GM12878 (cell line): ENCODE data around the gene LDLRAD4. TPM values are rescaled to one million over a fixed set of nuclear protein-coding genes. Genes with fewer than 3 reads are reported as not detected.
A peak's percentile ranks its signal among the peaks of the same experiment; 100 is the strongest.

Source experiments
- ATAC-seq: fragments of 200-7000 bp; cut with Tn5 transposase; 3 replicates; pipeline ENCODE4 v1.9.1; 2020; ENCODE audit warnings: mild to moderate bottlenecking, moderate library complexity
- BruUV-seq: library from RNA; stranded (reverse); fragments of 400-500 nt; replicated peaks from 2 replicates; lab custom pipeline; 2021; lab: Mats Ljungman, UMichigan
- CTCF ChIA-PET: fragments of 300-600 bp; sonication (Branson Sonifier 250); formaldehyde crosslinking; extraction: SDS; loops from one replicate; lab custom pipeline; 2021; ENCODE audit warnings: inconsistent platforms; lab: Yijun Ruan, JAX
- POLR2A ChIA-PET: fragments of 350-600 bp; formaldehyde crosslinking; extraction: SDS; loops from one replicate; lab custom pipeline; 2021; ENCODE audit warnings: inconsistent platforms; lab: Charles Lee
- RAD21 ChIA-PET: fragments of 300-600 bp; sonication (Branson Sonifier 250); formaldehyde crosslinking; loops from one replicate; lab custom pipeline; 2023; ENCODE audit warnings: antibody characterized with exemption; ENCODE audit not compliant: unreplicated experiment; lab: Charles Lee
- SMC1A ChIA-PET: fragments of 300-600 bp; sonication (Branson Sonifier 250); formaldehyde crosslinking; loops from one replicate; lab custom pipeline; 2023; ENCODE audit not compliant: unreplicated experiment, uncharacterized antibody; lab: Charles Lee
- DNase-seq: peaks from one replicate; pipeline ENCODE4 v3.0.0-alpha.2; 2011; ENCODE audit warnings: low read depth, low spot score
- FAIRE-seq: peaks from 3 replicates; lab custom pipeline; 2011; peaks lifted over from hg19 to GRCh38; lab: Jason Lieb, UNC
- H2AFZ ChIP-seq: 2 replicates; pipeline ENCODE4 v1.6.0; 2011; ENCODE audit warnings: low read depth, low read length, control low read depth; ENCODE audit not compliant: control insufficient read depth
- H3K27ac ChIP-seq: 2 replicates; pipeline ENCODE4 v1.5.1; 2011; ENCODE audit warnings: control low read depth; ENCODE audit not compliant: control insufficient read depth, insufficient read depth
- H3K27me3 ChIP-seq, 2 experiments: replicated peaks in 1 of 2; 2 replicates each; pipeline versions ENCODE4 v1.6.0 to v1.6.1; 2011; ENCODE audit warnings: low read length in 1 of 2; ENCODE audit not compliant: control insufficient read depth in 2 of 2, insufficient read depth in 2 of 2
- H3K36me3 ChIP-seq, 2 experiments: 2 replicates each; pipeline ENCODE4 v1.5.1; 2011; ENCODE audit warnings: low read length in 1 of 2; ENCODE audit not compliant: control insufficient read depth in 2 of 2, insufficient read depth in 2 of 2
- H3K4me1 ChIP-seq: 2 replicates; pipeline ENCODE4 v1.6.1; 2011; ENCODE audit warnings: mild to moderate bottlenecking, low read length, moderate library complexity, mixed read lengths; ENCODE audit not compliant: control insufficient read depth, insufficient read depth
- H3K4me2 ChIP-seq: 2 replicates; pipeline ENCODE4 v1.6.0; 2011; ENCODE audit warnings: control low read depth; ENCODE audit not compliant: control insufficient read depth, insufficient read depth
- H3K4me3 ChIP-seq: fragments of 200-600 bp; sonication (generic); 2 replicates; pipeline ENCODE4 v1.5.1; 2016
- H3K79me2 ChIP-seq: 2 replicates; pipeline ENCODE4 v1.6.0; 2011; ENCODE audit warnings: low read length; ENCODE audit not compliant: control insufficient read depth, insufficient read depth
- H3K9ac ChIP-seq: 2 replicates; pipeline ENCODE4 v1.8.0; 2011; ENCODE audit warnings: low read length, control low read depth, mixed read lengths; ENCODE audit not compliant: control insufficient read depth, insufficient read depth
- H3K9me3 ChIP-seq: replicated peaks from 3 replicates; pipeline ENCODE4 v1.5.1; 2011; ENCODE audit warnings: mild to moderate bottlenecking, low read length; ENCODE audit not compliant: control insufficient read depth, insufficient read depth
- H4K20me1 ChIP-seq: 2 replicates; pipeline ENCODE4 v1.6.0; 2011; ENCODE audit not compliant: control insufficient read depth, insufficient read depth
- CUX1 ChIP-seq: IDR thresholded peaks from 2 replicates; pipeline ENCODE4 v1.6.1; 2012; ENCODE audit warnings: improper control_type of control experiment, low read depth, low read length; ENCODE audit not compliant: insufficient replicate concordance
- EZH2 ChIP-seq: IDR thresholded peaks from 2 replicates; pipeline ENCODE4 v1.6.1; 2012; ENCODE audit warnings: low read depth, mild to moderate bottlenecking, control low read depth, inconsistent platforms, low read length, borderline replicate concordance; ENCODE audit not compliant: control insufficient read depth
- HDAC6 ChIP-seq: fragments of 200-600 bp; sonication (generic); IDR thresholded peaks from one replicate; pipeline ENCODE4 v1.8.0; 2017; ENCODE audit warnings: antibody characterized with exemption; ENCODE audit not compliant: unreplicated experiment
- IRF4 ChIP-seq: IDR thresholded peaks from 2 replicates; pipeline ENCODE4 v1.6.1; 2011; ENCODE audit warnings: low read depth, low read length
- NFIC ChIP-seq: IDR thresholded peaks from 2 replicates; pipeline ENCODE4 v1.6.1; 2012; ENCODE audit warnings: low read depth, mild to moderate bottlenecking, inconsistent platforms, low read length, moderate library complexity
- NFYB ChIP-seq: IDR thresholded peaks from 2 replicates; pipeline ENCODE4 v1.6.1; 2011; ENCODE audit warnings: low read depth, mild to moderate bottlenecking, low read length, improper control_type of control experiment, moderate library complexity; ENCODE audit not compliant: insufficient read depth
- POLR2A ChIP-seq: IDR thresholded peaks from 2 replicates; pipeline ENCODE4 v1.6.1; 2011; ENCODE audit warnings: low read depth, mild to moderate bottlenecking, low read length
- RBBP5 ChIP-seq: fragments of 200-600 bp; sonication (generic); conservative IDR thresholded peaks from 2 replicates; pipeline ENCODE4 v1.6.1; 2016
- RELB ChIP-seq: fragments of 450-650 bp; IDR thresholded peaks from 2 replicates; pipeline ENCODE4 v1.6.1; 2017; ENCODE audit warnings: low read depth, mild to moderate bottlenecking, moderate library complexity
- SMAD1 ChIP-seq: fragments of 450-650 bp; IDR thresholded peaks from 2 replicates; pipeline ENCODE4 v1.6.1; 2018; ENCODE audit warnings: mild to moderate bottlenecking, low read depth; ENCODE audit not compliant: partially characterized antibody
- WRNIP1 ChIP-seq: IDR thresholded peaks from 2 replicates; pipeline ENCODE4 v1.6.1; 2011; ENCODE audit warnings: low read depth, low read length, improper control_type of control experiment, borderline replicate concordance
- ZNF687 ChIP-seq: fragments of 450-650 bp; IDR thresholded peaks from 2 replicates; pipeline ENCODE4 v1.6.1; 2017; ENCODE audit warnings: mild to moderate bottlenecking, moderate library complexity
- WGBS: methylation state at CpG from one replicate; pipeline ENCODE4 v1.1.6; 2016; ENCODE audit warnings: low lambda C conversion rate; ENCODE audit not compliant: insufficient replicate concordance, insufficient coverage; ENCODE audit errors: missing lambda C conversion rate; 5-methylcytosine and 5-hydroxymethylcytosine counted together
- in situ Hi-C: fragments of 300-500 bp; cut with MboI; formaldehyde crosslinking; loops from 9 replicates; pipeline ENCODE4 v1.14.3; 2018; ENCODE audit warnings: mixed read lengths
- intact Hi-C: fragments of 100-400 bp; cut with micrococcal nuclease; formaldehyde crosslinking; loops from one replicate; pipeline ENCODE4 v1.14.2; 2022; ENCODE audit not compliant: unreplicated experiment
- polyA plus RNA-seq, 11 experiments: library from polyadenylated mRNA; depleted of rRNA in 4 of 11; unstranded in 6 of 11; stranded (reverse) in 5 of 11; fragments of >200 nt; fragmentation: Nextera tagmentation in 4 of 11; fragmentation: Illumina TruSeq in 1 of 11; extraction: Ambion mirVana in 4 of 11; extraction: Trizol in 1 of 11; gene quantifications; 1 replicate in 1 of 11; 2 replicates in 10 of 11; pipeline versions ENCODE4 v1.2.1 to v1.2.3, GENCODE V29; 2011 to 2016; ENCODE audit warnings: inconsistent platforms in 2 of 11, missing spikeins in 2 of 11, low read depth in 1 of 11
- total RNA-seq, 4 experiments: library from RNA; depleted of rRNA in 3 of 4; stranded (reverse); fragments of >200 nt in 3 of 4; fragmentation: Illumina TruSeq in 1 of 4; extraction: Trizol in 1 of 4; gene quantifications; 2 replicates each; pipeline versions ENCODE4 v1.2.1 to v1.2.3, GENCODE V29; 2013 to 2021
- TF ChIP-seq, protein P1 (sequence below): IDR thresholded peaks from 2 replicates; pipeline ENCODE4 v1.6.1; 2012; ENCODE audit warnings: low read depth, low read length, improper control_type of control experiment

The LDLRAD4 gene
- total and polyA plus RNA-seq, 10 of the 15 experiments (the other 5 are each of a cell fraction or from before 2014, with no cell fraction given), result 2.7 to 16.8 (median 11.2) TPM

DNA sequence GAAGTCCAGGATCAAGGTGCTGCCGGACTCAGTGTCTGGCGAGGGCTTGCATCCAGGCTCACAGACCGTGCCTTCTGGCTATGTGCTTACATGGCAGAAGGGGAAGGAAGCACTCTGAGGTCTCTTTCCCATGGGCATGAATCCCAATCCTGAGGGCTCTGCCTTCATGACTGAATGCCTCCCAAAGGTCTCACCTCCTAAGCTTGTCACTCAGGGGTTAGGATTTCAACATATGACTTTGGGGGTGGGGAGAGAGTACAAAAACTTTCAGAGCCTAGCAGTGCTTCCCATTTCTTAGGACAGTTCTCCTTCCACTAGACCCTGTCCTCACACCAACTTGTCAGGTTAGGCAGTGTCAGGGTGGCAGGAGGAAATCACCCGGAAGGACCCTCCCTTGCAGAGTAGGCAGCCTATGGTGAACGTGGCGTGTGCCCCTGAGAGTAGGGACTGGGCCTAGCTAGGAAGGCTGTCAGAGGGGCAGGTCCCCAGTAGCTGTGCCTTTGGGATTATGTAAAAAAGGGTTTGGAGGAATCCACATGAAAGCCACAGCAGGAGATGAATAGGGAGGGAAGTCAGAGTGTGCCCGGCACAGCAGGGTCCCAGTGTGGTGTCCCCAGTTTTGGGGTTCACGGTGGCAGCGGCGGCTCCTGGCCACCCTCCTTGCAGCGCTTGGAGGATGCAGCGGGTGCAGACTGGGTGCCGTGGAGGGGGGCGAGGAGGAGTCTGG lies 233.3 kb downstream of the LDLRAD4 start:
- no TSS peak for BruUV-seq
- Histone ChIP-seq H4K20me1 (no peaks in the 10 kb centered on the region), H3K9ac (no peak overlapping the region), H3K36me3 (no peaks in the 10 kb centered on the region), H3K4me1 (peaks cover 28% of the 10 kb centered on the region), H3K79me2 (no peaks in the 10 kb centered on the region), H3K4me2 (peak overlapping the region; percentile 56; the same call in 1 of the 2 replicates), H2AFZ (no peak overlapping the region), H3K9me3 (no peaks in the 10 kb centered on the region), H3K4me3 (no peak overlapping the region), H3K27ac (no peak overlapping the region), H3K27me3 (no peaks in the 10 kb centered on the region; a peak in 1 of 4 replicates)
- ChIA-PET CTCF (no interaction called here), SMC1A (no interaction called here), RAD21 (no interaction called here), POLR2A (no interaction called here)
- ATAC-seq, result no peak
- in situ Hi-C loops, result no loop called here
- FAIRE-seq, result no peak
- intact Hi-C loops, result no loop called here
- WGBS, result 86% methylated on average over 14 of the region's 14 CpGs
- no peak for DNase-seq
- TF ChIP-seq NFIC, result no peak
- TF ChIP-seq, protein P1, sequence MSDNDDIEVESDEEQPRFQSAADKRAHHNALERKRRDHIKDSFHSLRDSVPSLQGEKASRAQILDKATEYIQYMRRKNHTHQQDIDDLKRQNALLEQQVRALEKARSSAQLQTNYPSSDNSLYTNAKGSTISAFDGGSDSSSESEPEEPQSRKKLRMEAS, result no peak
- TF ChIP-seq RBBP5, result no peak
- TF ChIP-seq CUX1, result no peak
- no peak for TF ChIP-seq WRNIP1
- TF ChIP-seq EZH2, result no peak
- no peak for TF ChIP-seq IRF4
- TF ChIP-seq POLR2A, result no peak
- no peak for TF ChIP-seq RELB
- TF ChIP-seq ZNF687, result no peak
- no peak for TF ChIP-seq HDAC6
- no peak for TF ChIP-seq SMAD1
- TF ChIP-seq NFYB, result no peak
